IPS-11a (cell line): ENCODE measurements around the gene TNNT1.
A peak's percentile ranks its signal among the peaks of the same experiment; 100 is the strongest.

Source experiments
- H3K4me3 ChIP-seq: one replicate; pipeline ENCODE4 v1.5.1; 2013; ENCODE audit warnings: low read depth, low read length, control low read depth

TNNT1 gene

DNA sequence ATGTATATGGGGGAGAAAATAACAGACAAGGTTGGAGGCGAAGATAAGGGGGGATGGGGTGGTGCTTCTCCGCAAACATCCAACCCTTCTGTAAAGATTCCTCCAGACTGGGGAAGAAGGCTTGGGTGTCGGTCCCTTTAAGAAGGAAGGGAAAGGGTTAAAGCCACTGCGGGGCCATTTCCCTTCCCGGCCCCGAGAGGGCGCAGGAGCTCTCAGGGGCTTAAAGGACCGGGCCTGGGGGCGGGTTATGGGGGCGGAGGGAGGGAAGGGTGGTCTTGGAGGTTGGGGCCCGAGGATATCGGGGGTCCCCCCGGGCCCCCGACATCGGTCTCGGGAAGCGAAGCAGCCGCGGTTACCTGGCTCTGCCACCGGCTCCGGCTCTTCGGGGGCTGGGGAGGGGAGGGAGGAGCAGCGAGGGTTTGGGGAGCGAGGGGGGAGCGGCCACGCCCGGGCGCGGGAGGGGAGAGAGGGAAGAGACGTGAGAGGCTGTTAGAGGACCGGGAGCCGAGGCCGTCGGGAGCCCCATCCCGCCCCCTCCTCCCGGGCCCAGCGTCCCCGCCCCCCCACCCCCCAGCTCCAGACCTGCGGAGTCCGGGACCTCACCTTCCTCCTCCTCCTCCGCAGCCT, 2.8 kb downstream of the TNNT1 start:
- peak overlapping the region; percentile 47 for H3K4me3 ChIP-seq

DNA sequence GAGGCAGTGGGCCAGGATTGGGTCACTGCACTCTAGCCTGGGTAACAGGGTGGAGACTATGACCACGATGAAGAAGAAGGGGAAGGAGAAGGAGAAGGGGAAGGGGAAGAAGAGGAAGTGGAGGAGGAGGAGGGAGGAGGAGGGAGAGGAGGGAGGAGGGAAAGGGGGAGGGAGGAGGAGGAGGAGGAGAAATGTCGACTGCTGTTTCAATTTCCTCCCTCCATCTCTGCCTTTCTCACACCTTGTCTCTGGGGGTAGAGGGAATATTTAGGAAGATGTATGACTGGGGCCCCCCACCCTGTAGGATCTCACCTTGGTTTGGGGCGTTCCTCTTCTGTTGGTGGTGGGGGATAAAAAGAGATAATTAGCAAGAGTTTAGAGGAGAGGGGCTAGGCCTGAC, 3.8 kb downstream of the TNNT1 start:
- H3K4me3 ChIP-seq, result no peak overlapping the region

DNA sequence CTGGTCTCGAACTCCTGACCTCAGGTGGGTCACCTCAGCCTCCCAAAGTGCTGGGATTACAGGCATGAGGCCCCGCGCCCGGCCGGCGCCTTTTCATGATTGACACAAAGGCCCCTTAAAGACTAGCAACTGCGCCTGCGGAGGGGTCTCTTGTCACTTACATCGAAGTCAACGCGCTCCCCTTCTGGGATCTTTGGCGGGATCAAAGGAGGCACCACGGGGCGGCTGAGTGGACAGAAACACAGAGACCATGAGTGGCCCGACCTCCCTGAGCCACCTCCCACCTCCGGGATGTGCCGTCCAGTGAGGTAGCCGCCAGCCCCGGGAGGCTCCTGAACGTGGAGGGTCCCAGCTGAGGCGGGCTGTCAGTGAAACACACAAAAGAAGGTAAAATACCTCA, 7.3 kb downstream of the TNNT1 start:
- H3K4me3 ChIP-seq, result no peak overlapping the region

DNA sequence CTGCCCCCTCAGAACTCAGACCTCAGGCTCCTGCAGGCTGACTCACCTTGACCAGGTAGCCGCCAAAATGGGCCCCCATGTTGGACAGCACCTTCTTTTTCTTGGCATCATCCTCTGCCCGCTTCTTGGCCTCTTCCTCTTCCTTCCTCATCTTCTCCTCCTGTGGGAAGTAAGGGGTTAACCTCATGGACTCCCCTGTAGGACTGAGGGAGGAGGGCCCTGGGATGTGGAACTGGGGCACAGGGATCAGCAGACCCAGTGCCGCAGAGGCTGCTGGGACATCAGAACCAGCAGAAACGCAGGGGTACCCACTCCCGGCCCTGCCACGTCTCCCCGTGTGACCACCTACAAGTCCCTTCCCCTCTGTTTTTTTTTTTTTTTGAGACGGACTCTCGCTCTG, 11.1 kb downstream of the TNNT1 start:
- H3K4me3 ChIP-seq, result no peak overlapping the region

DNA sequence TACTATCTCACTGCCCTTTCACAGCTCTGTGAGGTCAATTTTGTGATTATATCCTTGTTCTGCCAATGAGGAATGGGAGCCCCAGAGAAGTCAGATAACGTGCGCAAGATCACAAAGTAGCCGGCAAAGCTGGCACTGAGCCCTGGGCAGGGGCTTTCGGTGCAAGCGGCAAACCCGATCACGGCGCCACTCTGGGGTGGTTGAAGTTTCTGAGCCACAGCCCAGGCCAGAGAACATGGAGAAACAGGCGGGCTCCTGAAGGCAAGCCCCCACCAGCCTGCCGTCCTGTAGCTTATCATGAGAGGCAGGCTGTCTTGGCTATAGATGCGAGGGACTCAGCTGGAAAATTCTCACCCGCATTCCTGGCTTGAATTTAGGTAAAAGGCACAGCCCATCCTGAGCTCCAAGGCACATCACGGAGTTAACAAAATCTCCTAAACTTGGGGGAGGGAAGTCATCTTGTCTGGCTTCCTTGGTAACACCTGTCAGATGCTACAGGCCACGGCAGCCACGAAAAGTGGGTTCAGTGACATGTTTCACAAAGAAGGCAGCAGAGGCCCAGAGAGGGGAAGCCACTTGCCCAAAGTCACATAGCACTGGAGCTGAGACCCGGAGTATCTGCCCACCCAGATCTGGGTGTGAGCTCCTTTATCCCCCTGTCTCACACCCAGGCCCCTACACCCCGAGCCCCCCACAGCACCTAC, 12.5 kb downstream of the TNNT1 start:
- no peak overlapping the region for H3K4me3 ChIP-seq

DNA sequence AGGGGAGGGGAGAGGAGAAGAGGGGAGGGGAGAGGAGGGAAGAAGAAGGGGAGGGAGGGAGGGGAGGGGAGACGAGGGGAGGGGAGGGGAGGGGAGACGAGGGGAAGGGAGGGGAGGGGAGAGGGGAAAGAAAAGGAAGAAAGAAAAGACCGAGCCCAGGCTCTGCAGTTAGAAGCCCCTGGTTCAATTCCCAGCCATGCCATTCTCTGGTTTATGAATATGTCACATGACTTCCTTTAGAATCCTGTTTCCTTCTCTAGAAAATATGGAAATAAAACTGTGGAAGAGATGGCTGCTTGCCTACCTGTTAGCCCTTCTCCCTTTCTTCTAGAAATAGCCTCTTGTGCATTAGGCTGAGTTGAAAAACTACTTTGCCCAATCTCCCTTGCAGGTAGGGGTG, 14.3 kb downstream of the TNNT1 start:
- H3K4me3 ChIP-seq, result no peak overlapping the region

DNA sequence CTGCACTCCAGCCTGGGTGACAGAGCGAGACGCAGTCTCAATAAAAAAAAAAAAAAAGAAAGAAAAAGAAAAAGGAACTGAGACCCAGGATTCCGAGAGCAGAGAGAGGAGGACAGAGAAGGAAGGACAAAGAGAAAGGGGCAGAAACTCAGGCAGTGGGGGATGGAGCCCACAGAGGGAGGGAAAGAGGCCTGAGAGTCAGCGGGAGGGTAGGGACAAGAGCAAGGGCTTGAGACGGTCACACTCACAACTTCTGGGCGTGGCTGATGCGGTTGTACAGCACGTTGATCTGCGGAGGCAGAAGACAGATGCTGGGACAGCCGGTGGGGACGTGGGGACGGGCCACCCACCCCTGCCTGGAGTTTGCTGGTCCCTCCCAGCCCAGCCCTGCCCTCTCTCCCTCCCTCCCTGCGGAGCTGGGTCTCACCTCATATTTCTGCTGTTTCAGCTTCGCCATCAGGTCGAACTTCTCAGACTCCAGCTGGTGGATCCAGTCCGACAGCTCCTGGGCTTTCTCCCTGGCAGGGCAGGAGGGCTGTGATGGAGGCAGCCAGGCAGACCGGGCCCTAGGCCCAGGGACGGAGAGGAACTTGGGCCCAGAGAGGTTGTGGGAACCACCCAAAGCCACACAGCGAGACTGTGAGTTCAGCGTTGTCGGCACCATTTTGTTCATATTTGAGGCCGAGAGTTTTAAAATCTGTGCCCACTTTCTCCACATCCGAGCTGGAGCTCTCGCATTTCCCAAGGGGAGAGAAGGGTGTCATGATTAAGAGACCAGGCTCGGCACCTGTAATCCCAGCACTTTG, 15.2 kb downstream of the TNNT1 start:
- H3K4me3 ChIP-seq, result no peak overlapping the region

DNA sequence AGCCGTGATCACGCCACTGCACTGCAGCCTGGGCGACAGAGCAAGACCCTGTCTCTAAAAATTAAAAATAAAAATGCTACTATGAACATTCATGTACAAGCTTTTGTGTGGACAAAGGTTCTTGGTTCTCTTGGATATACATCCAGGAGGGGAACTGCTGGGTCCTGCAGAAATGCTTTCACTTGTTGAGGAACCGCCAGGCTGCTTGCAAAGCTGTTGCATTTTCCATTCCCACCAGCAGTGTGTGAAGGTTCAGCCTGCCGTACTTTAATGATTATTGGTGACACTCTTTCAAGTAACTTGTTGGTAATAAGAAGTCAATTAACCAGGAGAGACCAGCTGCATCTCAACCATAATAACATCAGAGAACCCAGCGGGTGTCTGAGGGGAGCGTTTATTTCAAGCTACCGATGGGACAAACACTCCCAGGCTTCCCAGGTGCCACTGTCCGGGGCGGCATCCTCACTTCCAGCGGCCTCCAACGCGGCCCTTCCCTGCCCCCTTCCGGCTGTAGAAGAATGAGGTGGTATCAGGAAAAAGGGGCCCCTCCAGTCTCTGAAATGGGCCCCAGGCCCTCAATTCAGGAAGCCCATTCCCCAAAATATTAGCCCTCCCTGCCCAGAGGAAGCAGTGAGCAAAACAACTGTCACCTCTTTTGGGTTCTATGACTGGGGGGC, 16.4 kb downstream of the TNNT1 start:
- no peak overlapping the region for H3K4me3 ChIP-seq

DNA sequence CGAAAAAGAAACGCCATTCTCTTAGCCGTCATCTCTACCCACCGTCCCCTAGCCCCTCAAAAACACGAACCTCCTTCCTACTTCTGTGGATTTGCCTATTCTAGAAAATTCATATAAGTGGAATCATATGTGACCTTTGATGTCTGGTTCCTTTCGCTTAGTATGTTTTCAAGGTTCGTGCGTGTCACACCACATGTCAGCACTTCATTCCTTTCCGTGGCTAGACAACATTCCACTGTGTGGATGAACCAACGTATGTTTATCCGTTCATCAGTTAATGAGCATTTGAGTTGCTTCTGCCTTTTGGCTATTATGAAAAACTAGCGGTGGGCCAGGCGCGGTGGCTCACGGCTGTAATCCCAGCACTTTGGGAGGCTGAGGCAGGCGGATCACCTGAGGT, 17.6 kb downstream of the TNNT1 start:
- H3K4me3 ChIP-seq, result no peak overlapping the region

DNA sequence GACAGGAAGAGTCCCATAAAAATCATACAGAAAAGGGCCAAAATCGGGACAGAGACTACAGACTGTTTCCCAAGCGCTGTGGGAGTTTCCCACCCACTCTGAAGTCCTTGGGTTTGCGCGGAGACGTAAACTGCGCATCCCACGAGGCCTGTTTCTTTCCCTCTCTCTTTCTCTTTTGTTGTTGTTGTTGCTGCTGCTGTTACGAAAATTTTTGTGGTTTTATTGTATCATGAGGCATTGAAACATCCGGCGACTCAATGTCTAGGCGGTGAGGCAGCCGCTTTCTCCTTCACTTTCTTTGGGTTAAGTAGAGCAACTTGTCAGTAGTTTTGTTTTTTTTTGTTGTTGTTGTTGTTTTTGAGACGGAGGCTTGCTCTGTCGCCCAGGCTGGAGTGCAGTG, 30.0 kb downstream of the TNNT1 start:
- peak overlapping the region; percentile 72 for H3K4me3 ChIP-seq

DNA sequence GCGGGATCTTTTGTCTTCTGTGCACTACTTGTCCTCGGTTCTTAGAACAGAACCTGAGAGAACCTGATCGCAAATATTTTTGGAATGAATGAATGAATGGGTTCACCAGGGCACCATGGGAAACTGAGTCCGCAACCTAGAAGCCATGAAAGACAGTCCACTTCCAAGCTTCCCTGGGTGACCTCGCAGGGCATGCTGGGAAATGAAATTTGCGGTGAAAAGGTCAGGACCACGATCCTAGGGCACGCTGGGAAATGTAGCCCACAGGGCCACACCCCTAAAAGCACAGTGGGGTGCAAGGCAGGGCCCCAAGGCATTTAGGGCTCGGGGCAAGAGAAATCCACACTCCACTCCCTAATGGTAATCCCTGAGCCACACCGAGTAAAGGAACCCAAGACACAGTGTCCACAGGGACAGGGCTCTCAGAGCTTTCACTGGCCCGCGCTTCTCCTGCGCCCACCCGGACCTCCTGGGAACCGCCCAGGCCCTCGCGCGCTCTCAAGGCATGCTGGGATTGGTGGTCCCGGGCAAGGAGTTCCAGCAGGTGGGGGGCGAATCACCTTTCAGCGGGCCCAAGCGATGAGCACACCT, 30.5 kb downstream of the TNNT1 start:
- H3K4me3 ChIP-seq, result peak overlapping the region; percentile 72

DNA sequence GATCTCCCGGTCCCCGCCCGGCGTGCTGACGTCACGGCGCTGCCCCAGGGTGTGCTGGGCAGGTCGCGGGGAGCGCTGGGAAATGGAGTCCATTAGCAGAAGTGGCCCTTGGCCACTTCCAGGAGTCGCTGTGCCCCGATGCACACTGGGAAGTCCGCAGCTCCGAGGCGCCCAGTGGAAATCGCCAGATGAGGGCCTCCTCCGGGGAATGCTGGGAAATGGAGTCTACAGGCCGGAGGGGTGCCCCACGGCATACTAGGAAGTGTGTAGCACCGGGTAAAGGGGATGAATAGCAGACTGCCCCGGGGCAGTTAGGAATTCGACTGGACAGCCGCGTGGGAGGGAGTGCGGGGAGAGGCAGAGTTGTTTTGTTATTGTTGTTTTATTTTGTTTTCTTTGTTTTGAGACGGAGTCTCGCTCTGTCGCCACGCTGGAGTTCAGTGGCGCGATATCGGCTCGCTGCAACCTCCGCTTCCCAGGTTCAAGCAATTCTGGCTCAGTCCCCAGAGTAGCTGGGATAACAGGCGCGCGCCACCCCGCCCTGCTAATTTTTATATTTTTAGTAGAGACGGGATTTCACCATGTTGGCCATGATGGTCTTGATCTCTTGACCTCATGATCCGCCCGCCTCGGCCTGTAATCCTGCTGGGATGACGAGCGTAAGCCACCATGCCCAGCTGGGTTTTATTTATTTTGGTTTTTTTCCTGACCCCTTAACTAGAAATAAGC, 31.2 kb downstream of the TNNT1 start:
- peak overlapping the region; percentile 72 for H3K4me3 ChIP-seq

DNA sequence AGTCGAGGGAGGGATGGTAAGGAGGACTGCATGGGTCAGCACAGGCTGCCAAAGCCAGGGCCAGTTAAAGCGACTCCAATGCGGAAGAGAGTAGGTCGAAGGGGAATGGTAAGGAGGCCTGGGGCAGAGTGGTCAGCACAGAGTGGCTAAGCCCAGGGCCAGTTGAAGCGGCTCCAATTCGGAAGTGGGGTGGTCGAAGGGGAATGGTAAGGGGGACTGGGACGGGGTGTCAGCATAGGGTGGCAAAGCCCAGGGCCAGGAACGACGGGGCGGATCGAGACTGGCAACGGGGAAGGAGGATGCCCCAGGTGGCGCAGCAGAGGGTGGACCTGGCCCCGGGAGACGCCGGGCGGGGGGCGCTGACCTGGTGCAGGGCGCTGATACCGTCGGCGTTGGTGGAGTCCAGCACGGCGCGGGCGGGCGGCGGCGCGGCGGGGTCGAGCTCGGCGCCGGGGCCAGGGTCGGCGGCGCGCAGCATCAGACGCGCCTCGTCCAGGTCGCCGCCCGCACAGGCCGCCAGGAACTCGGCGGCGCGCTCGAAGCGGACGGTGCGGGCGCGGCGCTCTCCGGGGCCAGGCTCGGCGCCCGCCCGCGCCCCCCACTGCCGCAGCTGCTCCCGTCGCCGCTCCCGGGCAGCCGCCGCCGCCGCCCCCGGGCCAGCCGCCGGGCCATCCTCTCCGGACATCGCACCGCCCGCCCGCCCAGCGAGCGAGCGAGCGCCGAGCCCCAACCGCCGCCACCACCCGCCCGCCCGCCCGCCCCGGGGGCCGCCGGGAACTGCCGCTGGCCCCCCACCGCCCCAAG, 31.9 kb downstream of the TNNT1 start, which contains the start of gene PPP1R12C:
Gene PPP1R12C, minus strand, starts transcription at position 779 of the 804 bp plus-strand sequence. Its CDS starts 94 bp downstream, at position 685.
- H3K4me3 ChIP-seq, result peak within 1 kb of the TSS; percentile 77

DNA sequence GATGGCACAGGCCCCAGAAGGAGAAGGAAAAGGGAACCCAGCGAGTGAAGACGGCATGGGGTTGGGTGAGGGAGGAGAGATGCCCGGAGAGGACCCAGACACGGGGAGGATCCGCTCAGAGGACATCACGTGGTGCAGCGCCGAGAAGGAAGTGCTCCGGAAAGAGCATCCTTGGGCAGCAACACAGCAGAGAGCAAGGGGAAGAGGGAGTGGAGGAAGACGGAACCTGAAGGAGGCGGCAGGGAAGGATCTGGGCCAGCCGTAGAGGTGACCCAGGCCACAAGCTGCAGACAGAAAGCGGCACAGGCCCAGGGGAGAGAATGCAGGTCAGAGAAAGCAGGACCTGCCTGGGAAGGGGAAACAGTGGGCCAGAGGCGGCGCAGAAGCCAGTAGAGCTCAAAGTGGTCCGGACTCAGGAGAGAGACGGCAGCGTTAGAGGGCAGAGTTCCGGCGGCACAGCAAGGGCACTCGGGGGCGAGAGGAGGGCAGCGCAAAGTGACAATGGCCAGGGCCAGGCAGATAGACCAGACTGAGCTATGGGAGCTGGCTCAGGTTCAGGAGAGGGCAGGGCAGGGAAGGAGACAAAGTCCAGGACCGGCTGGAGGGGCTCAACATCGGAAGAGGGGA, 32.7 kb downstream of the TNNT1 start:
- H3K4me3 ChIP-seq, result peak overlapping the region; percentile 77

DNA sequence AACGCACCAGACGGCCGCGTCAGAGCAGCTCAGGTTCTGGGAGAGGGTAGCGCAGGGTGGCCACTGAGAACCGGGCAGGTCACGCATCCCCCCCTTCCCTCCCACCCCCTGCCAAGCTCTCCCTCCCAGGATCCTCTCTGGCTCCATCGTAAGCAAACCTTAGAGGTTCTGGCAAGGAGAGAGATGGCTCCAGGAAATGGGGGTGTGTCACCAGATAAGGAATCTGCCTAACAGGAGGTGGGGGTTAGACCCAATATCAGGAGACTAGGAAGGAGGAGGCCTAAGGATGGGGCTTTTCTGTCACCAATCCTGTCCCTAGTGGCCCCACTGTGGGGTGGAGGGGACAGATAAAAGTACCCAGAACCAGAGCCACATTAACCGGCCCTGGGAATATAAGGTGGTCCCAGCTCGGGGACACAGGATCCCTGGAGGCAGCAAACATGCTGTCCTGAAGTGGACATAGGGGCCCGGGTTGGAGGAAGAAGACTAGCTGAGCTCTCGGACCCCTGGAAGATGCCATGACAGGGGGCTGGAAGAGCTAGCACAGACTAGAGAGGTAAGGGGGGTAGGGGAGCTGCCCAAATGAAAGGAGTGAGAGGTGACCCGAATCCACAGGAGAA, 33.5 kb downstream of the TNNT1 start:
- no peak overlapping the region for H3K4me3 ChIP-seq

DNA sequence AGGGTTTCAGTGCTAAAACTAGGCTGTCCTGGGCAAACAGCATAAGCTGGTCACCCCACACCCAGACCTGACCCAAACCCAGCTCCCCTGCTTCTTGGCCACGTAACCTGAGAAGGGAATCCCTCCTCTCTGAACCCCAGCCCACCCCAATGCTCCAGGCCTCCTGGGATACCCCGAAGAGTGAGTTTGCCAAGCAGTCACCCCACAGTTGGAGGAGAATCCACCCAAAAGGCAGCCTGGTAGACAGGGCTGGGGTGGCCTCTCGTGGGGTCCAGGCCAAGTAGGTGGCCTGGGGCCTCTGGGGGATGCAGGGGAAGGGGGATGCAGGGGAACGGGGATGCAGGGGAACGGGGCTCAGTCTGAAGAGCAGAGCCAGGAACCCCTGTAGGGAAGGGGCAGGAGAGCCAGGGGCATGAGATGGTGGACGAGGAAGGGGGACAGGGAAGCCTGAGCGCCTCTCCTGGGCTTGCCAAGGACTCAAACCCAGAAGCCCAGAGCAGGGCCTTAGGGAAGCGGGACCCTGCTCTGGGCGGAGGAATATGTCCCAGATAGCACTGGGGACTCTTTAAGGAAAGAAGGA, 34.4 kb downstream of the TNNT1 start:
- H3K4me3 ChIP-seq, result no peak overlapping the region

DNA sequence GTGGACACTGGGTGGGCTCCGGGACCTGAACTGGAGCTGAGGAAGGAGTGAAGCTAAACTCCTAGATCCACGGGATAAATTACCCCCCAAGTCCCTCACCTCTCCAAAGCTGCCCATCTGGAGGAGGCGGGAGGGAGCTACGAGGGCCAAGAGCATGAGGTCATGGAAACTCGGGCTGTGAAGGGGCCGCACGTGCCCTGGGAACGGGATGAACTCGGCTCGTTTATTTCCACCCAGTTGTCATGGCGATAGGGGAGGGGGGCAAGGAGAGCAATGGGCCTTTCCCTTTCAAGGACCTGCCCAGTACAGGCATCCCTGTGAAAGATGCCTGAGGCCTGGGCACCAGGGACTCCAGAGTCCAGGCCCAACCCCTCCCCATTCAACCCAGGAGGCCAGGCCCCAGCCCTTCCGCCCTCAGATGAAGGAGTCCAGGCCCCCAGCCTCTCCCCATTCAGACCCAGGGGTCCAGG, 35.4 kb downstream of the TNNT1 start:
- no peak overlapping the region for H3K4me3 ChIP-seq
